ENCODE measurements around the gene SYNGR4.

SYNGR4 gene

DNA sequence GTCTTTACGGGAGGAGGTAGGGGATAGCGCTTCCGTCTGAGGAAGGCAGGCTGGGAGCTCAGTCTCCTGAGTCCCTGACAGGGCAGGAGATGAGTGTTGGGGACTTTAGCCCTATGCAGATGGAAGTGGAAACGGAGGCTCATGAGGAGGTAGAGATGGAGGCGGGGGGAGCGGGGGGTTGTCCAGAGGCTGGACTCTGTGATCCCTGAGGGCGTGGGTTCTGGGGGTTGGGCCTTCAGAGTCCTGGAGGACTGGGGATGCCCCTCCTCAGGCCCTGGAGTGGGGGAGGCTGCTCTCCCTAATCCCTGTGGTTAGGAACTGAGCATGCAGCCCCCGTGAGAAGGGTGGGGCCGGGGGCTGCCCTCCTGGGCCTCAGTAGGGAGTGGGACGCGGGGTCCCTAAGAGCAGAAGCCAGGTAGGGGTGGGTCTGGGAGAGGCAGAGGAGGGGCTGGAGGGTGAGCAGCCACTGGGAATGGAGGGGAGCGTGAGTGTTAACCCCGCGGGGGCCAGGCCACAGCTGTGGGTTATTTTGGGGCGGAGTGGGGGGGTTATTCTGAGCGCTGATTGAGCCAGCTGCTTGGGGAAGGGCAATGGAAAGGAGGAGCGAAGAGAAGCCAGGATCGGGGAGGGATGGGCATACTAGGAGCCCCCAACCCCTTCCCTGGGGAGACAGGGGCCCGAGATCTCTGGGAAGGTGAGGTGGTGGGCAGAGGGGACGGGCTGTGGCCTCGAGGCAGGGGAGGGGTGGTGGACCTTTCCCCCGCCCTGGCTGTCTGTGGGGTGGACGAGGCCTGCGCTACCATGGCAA is 32.1 kb downstream of the SYNGR4 start:
- DNase-seq (ENCODE audit: low spot score), result no peak

DNA sequence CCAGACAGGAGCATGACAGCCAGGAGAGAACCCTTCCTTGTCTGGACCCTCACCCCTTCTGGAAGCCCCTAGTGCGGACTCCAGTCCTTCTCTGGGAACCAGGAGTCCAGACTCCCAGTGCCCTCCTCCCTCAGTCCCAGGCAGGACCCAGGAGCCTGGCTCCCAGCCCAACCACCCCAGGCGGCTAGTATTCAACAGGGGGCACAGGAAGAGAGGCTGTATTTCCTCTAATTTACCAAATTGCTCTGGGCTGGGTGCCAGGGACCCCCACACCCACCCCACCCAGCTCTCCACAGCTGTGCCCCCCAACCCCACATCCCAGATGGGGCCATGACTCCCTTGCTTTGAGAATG is 32.6 kb downstream of the SYNGR4 start:
- no peak for DNase-seq (ENCODE audit: low spot score)

- DNase-seq (ENCODE audit: low spot score), result no peak
Observed at GRCh38 chr19:48397263-48398101, 33.3 kb downstream of the SYNGR4 start.

DNA sequence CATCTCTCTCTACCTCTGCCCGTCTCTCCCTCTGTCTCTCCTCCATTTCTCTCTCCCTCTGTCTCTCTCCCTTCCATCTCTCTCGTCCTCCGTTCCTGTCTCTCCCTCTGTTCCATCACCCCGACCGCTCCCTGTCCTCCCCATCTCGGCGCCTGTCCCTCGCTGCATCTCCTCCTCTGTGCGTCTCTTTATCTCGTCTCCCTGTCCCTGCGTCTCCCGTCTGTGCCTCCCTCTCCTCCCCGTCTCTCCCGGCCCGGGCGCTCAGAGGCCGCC is 33.9 kb downstream of the SYNGR4 start:
- no peak for DNase-seq (ENCODE audit: low spot score)

- peak; percentile 95 for DNase-seq (ENCODE audit: low spot score)
Observed at GRCh38 chr19:48398375-48399235, 34.4 kb downstream of the SYNGR4 start.

- peak; percentile 76 for DNase-seq (ENCODE audit: low spot score)
Observed at GRCh38 chr19:48400018-48400742, 36.0 kb downstream of the SYNGR4 start.

DNA sequence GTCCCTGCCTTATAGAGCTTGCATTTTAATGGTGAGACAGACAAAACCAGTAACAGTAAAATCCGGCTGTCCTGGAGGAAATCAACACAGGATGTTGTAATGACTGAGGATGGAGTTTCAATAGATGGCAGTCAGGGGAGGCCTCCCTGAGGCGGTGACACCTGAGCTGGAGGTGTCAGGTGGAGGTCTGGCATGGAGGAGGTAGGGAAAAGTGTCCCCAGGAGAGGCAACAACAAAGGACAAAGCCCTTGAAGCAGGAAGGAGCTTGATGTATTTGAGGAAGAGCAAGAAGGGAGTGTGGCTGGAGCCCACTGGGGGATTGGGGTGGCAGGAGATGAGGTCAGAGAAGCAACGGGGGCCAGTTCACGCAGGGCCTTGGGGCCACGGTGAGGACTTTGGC is 37.1 kb downstream of the SYNGR4 start:
- no peak for DNase-seq (ENCODE audit: low spot score)

DNA sequence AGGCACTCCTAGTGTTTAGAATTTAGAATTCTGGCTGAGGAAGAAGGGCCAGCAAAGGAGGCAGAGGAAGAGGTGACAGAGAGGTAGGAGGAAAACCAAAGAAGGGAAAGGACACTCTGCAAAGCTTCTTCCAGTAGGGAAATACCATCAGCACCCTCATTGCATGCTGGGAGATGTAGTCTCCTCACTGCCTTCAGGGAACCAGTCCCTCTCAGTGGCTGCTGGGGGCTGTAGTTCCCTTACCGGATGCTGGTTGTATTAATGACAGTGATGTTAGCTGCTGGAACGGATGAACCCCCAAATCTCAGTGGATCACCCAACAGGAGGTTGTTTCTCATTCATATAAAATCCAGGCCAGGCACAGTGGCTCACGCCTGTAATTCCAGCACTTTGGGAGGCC is 39.4 kb downstream of the SYNGR4 start:
- DNase-seq (ENCODE audit: low spot score), result peak; percentile 76

- DNase-seq (ENCODE audit: low spot score), result no peak
Observed at GRCh38 chr19:48405010-48405659, 41.0 kb downstream of the SYNGR4 start.

DNA sequence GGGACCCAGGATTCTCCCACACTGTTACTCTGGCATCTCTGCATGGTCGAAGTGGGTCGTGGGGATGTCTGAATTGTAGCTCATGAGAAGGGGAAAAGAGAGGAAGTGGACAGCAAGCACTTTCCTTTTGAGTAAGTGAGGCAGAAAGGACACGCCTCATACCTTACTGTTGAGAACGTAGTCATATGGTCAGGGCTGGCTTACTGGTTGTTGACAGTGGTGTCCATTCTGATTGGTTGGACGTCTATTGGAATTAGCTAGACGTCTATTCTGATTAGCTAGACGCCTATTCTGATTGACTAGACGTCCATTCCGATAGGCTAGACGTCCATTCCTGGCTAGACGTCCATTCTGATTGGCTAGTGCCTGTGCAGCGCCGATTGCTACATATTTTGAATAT is 41.7 kb downstream of the SYNGR4 start:
- no peak for DNase-seq (ENCODE audit: low spot score)

DNA sequence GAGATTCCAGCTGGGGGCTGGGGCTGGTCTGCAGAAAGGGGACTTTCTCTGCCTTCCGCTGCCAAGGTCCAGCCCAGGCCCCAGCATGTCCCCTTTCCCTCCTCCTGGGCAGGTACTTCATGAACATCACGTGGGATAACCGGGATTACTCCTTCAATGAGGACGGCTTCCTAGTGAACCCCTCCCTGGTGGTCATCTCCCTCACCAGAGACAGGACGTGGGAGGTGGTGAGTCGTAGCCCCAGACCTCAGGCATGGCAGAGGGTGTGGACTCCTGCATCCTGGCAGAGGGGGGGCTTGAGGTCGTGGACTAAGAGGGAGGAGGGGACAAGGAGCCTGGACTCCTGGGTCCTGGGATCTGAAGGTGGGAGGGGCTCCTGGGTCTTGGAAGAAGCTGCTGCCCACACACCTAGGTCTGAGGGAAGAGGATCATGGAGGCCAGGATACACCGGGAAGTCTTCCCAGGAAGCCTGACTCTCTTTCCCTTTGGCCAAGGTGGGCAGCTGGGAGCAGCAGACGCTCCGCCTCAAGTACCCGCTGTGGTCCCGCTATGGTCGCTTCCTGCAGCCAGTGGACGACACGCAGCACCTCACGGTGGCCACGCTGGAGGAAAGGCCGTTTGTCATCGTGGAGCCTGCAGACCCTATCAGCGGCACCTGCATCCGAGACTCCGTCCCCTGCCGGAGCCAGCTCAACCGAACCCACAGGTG is 49.9 kb downstream of the SYNGR4 start:
- DNase-seq (ENCODE audit: low spot score), result peak; percentile 56

DNA sequence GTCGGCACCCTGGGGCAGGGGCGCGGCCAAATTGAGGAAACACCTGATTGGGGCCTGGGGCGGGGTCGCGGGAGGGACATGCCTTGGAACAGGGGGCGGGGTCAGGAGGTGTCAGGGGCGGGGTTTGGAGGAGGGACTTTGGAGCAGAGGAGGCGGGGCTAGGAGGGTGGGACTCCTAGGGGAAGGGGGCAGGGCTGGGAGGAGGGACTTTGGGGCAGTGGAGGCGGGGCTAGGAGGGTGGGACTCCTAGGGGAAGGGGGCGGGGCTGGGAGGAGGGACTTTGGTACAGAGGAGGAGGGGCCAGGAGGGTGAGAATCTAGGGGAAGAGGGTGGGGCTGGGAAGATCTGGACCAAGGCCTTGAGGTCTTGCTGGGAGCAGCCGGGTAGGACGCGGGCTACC is 51.2 kb downstream of the SYNGR4 start:
- peak; percentile 74 for DNase-seq (ENCODE audit: low spot score)

- no peak for DNase-seq (ENCODE audit: low spot score)
Observed at GRCh38 chr19:48415806-48416221, 51.6 kb downstream of the SYNGR4 start.

GRCh38 chr19:48417421-48417820 is 53.3 kb downstream of the SYNGR4 start:
- DNase-seq (ENCODE audit: low spot score), result no peak

DNA sequence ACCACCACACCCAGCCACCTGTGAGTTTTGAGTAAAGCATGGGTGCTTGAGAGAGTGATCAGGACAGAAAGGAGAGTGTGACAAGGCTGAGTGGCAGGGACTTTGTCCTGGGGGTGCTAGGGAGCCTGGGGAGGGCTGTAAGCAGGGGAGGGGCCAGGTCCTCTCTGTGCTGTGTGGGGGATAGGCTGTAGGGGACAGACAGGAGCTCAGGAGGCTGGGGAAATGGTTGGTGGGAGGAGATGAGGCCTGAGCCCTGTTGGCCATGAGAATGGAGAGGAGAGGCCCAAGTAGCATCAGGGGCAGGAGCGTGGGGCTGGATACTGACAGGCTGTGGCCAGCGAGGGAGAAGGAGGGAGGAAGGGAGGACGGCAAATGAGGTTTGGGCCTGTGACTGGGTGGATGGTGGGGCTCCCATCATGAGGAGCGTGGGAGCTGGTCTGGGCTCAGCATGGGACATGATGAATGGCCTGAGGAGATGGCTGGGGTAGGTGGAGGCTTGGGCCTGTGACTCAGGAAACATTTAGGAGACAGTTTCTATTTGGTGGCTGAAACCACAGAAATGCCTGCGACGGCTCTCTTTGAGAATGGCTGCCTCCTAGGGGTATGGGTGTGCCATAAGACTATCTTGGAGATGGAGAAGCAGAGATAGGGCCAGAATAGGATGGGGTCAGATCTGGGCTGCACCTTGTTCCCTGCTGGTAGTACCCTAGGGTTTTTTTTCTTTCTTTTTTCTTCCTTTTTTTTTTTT is 54.3 kb downstream of the SYNGR4 start:
- no peak for DNase-seq (ENCODE audit: low spot score)

- DNase-seq (ENCODE audit: low spot score), result peak; percentile 71
Observed at GRCh38 chr19:48419158-48419920, 55.2 kb downstream of the SYNGR4 start.

- DNase-seq (ENCODE audit: low spot score), result no peak
Observed at GRCh38 chr19:48421548-48421947, 57.4 kb downstream of the SYNGR4 start.

GRCh38 chr19:48424694-48425219 is 60.6 kb downstream of the SYNGR4 start:
- no peak for DNase-seq (ENCODE audit: low spot score)

Data from ecto neural progenitor cell (in vitro differentiated cells).